SK-N-SH (cell line): ENCODE measurements around the gene PARD3B. TPM values are rescaled to one million over a fixed set of nuclear protein-coding genes. Genes with fewer than 3 reads are reported as not detected.

Source experiments
- CTCF ChIA-PET: fragments of 300-600, 350-600 bp; formaldehyde crosslinking; extraction: SDS; loops from one replicate; lab custom pipeline; 2021; lab: Yijun Ruan, JAX
- POLR2A ChIA-PET: fragments of 350-600 bp; sonication (Branson Sonifier 250); formaldehyde crosslinking; extraction: SDS; loops from one replicate; lab custom pipeline; 2020; ENCODE audit warnings: antibody characterized with exemption, inconsistent platforms; lab: Yijun Ruan, JAX
- DNase-seq: peaks from one replicate; pipeline ENCODE4 v3.0.0; 2012
- H2AFZ ChIP-seq: fragments of 200-600 bp; sonication (generic); 2 replicates; pipeline ENCODE4 v1.8.1; 2016; ENCODE audit warnings: antibody characterized with exemption, mild to moderate bottlenecking, low read depth
- H3F3A ChIP-seq: fragments of 200-600 bp; sonication (generic); replicated peaks from 2 replicates; pipeline ENCODE3; 2016; ENCODE audit warnings: antibody characterized with exemption, mild to moderate bottlenecking; ENCODE audit not compliant: insufficient read depth
- H3K27ac ChIP-seq, 2 experiments: fragments of 200-500 bp in 1 of 2; fragments of 200-600 bp in 1 of 2; sonication (Bioruptor generic) in 1 of 2; sonication (generic), shearing (Covaris generic) in 1 of 2; 2 replicates each; pipeline versions ENCODE4 v1.5.1 to v1.6.1; 2014 to 2016; ENCODE audit warnings: low read depth in 2 of 2, inconsistent platforms in 1 of 2, low read length in 1 of 2, mild to moderate bottlenecking in 1 of 2, mixed read lengths in 1 of 2
- H3K27me3 ChIP-seq: fragments of 200-600 bp; sonication (generic), shearing (Covaris generic); 2 replicates; pipeline ENCODE4 v1.6.1; 2016; ENCODE audit warnings: mixed run types; ENCODE audit not compliant: insufficient read depth
- H3K36me3 ChIP-seq, 2 experiments: fragments of 200-500 bp in 1 of 2; fragments of 200-600 bp in 1 of 2; sonication (Bioruptor generic) in 1 of 2; sonication (generic) in 1 of 2; replicated peaks in 1 of 2; 2 replicates each; pipeline versions ENCODE3 to v1.5.1; 2014 to 2016; ENCODE audit warnings: low read length in 1 of 2, mild to moderate bottlenecking in 1 of 2; ENCODE audit not compliant: insufficient read depth in 2 of 2, control insufficient read depth in 1 of 2
- H3K4me1 ChIP-seq, 2 experiments: fragments of 200-500 bp in 1 of 2; fragments of 200-600 bp in 1 of 2; sonication (Bioruptor generic) in 1 of 2; sonication (generic), shearing (Covaris generic) in 1 of 2; 2 replicates each; pipeline versions ENCODE4 v1.5.1 to v1.6.1; 2014 to 2016; ENCODE audit warnings: low read depth in 1 of 2, low read length in 1 of 2, mixed run types in 1 of 2; ENCODE audit not compliant: insufficient read depth in 2 of 2, control insufficient read depth in 1 of 2
- H3K4me2 ChIP-seq: fragments of 200-600 bp; sonication (generic), shearing (Covaris generic); 2 replicates; pipeline ENCODE4 v1.6.1; 2017; ENCODE audit warnings: mixed run types
- H3K4me3 ChIP-seq, 2 experiments: fragments of 200-500 bp in 1 of 2; fragments of 200-600 bp in 1 of 2; sonication (Bioruptor generic) in 1 of 2; sonication (generic), shearing (Covaris generic) in 1 of 2; 2 replicates each; pipeline versions ENCODE4 v1.5.1 to v1.8.1; 2014 to 2016; ENCODE audit warnings: low read depth in 2 of 2, inconsistent platforms in 1 of 2, low read length in 1 of 2, mild to moderate bottlenecking in 1 of 2, mixed read lengths in 1 of 2, moderate library complexity in 1 of 2
- H3K79me2 ChIP-seq: fragments of 200-600 bp; sonication (generic); 2 replicates; pipeline ENCODE4 v1.8.1; 2017; ENCODE audit warnings: mild to moderate bottlenecking; ENCODE audit not compliant: insufficient read depth
- H3K9ac ChIP-seq: fragments of 200-600 bp; sonication (generic); 2 replicates; pipeline ENCODE4 v1.6.1; 2017; ENCODE audit warnings: mixed run types
- H3K9me2 ChIP-seq: fragments of 200-600 bp; sonication (generic); 2 replicates; pipeline ENCODE4 v1.6.1; 2017; ENCODE audit warnings: mixed run types
- H3K9me3 ChIP-seq: fragments of 200-600 bp; sonication (generic); 2 replicates; pipeline ENCODE4 v1.6.1; 2017; ENCODE audit warnings: mixed run types, mild to moderate bottlenecking, moderate library complexity
- H4K20me1 ChIP-seq: fragments of 200-600 bp; sonication (generic); 2 replicates; pipeline ENCODE4 v1.6.1; 2017; ENCODE audit warnings: mild to moderate bottlenecking, mixed run types; ENCODE audit not compliant: insufficient read depth
- EZH2phosphoT487 ChIP-seq: fragments of 200-600 bp; sonication (generic); IDR thresholded peaks from 2 replicates; pipeline ENCODE4 v1.6.1; 2017; ENCODE audit warnings: low read depth, mixed run types, mild to moderate bottlenecking, antibody characterized with exemption, moderate library complexity, borderline replicate concordance
- FOSL2 ChIP-seq: IDR thresholded peaks from 2 replicates; pipeline ENCODE4 v1.4.0; 2012; ENCODE audit warnings: low read depth, mild to moderate bottlenecking, moderate library complexity, borderline replicate concordance
- GABPA ChIP-seq: IDR thresholded peaks from 2 replicates; pipeline ENCODE4 v1.4.0; 2012; ENCODE audit warnings: low read depth, mild to moderate bottlenecking
- GATA2 ChIP-seq: sonication (generic); formaldehyde crosslinking; IDR thresholded peaks from 2 replicates; pipeline ENCODE4 v1.5.0; 2020; ENCODE audit warnings: mild to moderate bottlenecking, missing genetic modification reagents
- MEF2A ChIP-seq: IDR thresholded peaks from 2 replicates; pipeline ENCODE4 v1.4.0; 2012; ENCODE audit warnings: low read depth, borderline replicate concordance
- MXI1 ChIP-seq: IDR thresholded peaks from 2 replicates; pipeline ENCODE4 v1.6.1; 2012; ENCODE audit warnings: mild to moderate bottlenecking, low read depth, low read length, improper control_type of control experiment
- NRF1 ChIP-seq: IDR thresholded peaks from 2 replicates; pipeline ENCODE4 v1.6.1; 2012; ENCODE audit warnings: low read depth, mild to moderate bottlenecking, low read length
- RAD21 ChIP-seq: IDR thresholded peaks from 2 replicates; pipeline ENCODE4 v1.6.1; 2012; ENCODE audit warnings: mild to moderate bottlenecking, low read length
- RFX5 ChIP-seq: IDR thresholded peaks from 2 replicates; pipeline ENCODE4 v1.6.1; 2012; ENCODE audit warnings: mild to moderate bottlenecking, improper control_type of control experiment, low read length
- RXRA ChIP-seq: IDR thresholded peaks from 2 replicates; pipeline ENCODE4 v1.4.0; 2012; ENCODE audit warnings: low read depth, mild to moderate bottlenecking, borderline replicate concordance
- SIN3A ChIP-seq: IDR thresholded peaks from 2 replicates; pipeline ENCODE4 v1.6.1; 2012; ENCODE audit warnings: low read depth, mild to moderate bottlenecking, low read length, moderate library complexity, borderline replicate concordance
- SMC3 ChIP-seq: IDR thresholded peaks from 2 replicates; pipeline ENCODE4 v1.6.1; 2012; ENCODE audit warnings: low read depth, low read length, improper control_type of control experiment
- TCF12 ChIP-seq: IDR thresholded peaks from 2 replicates; pipeline ENCODE4 v1.4.0; 2012
- WGBS: methylation state at CpG from one replicate; pipeline ENCODE4 v1.1.6; 2017; ENCODE audit warnings: low lambda C conversion rate; 5-methylcytosine and 5-hydroxymethylcytosine counted together
- polyA plus RNA-seq, 3 experiments: library from polyadenylated mRNA; depleted of rRNA; stranded (reverse); fragments of >200 nt; gene quantifications; 2 replicates each; pipeline ENCODE4 v1.2.3, GENCODE V29; 2012
- TF ChIP-seq, protein P1 (sequence below): IDR thresholded peaks from 2 replicates; pipeline ENCODE4 v1.6.1; 2012; ENCODE audit warnings: mild to moderate bottlenecking, low read depth, low read length, moderate library complexity
- TF ChIP-seq, protein P2 (sequence below): fragments of 200-600 bp; sonication (generic); IDR thresholded peaks from 2 replicates; pipeline ENCODE4 v1.6.1; 2017; ENCODE audit warnings: antibody characterized with exemption, mild to moderate bottlenecking, moderate library complexity
- TF ChIP-seq, protein P3 (sequence below): IDR thresholded peaks from 2 replicates; pipeline ENCODE4 v1.4.0; 2012; ENCODE audit warnings: low read depth, borderline replicate concordance
- TF ChIP-seq, protein P4 (sequence below): fragments of 150-350 bp; IDR thresholded peaks from 2 replicates; pipeline ENCODE4 v1.6.1; 2017; ENCODE audit warnings: antibody characterized with exemption, low read length, low read depth, borderline replicate concordance

The PARD3B gene
- polyA plus RNA-seq, 1 of the 3 experiments (the other 2 are of a cell fraction) = 0.87 TPM

DNA sequence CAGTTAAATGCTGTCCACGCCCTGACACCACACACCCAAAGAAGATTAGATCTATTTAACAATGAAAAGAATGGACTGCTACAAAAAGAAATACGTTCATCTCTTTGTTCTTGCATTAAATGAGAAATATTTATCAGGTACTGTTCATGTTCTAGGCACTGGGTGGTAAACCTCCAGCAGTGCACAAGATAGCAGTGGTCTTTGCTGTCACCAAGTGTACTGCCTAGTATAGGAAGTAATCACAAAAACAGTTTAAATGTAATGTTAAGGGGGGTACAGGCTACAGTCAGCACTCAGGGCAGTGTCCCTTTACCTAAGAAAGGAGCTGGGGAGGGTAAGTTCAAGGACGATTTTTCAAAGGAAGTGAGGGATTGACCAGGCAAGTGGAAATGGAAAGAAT lies 443.6 kb downstream of the PARD3B start (continued):
- TF ChIP-seq, protein P1, sequence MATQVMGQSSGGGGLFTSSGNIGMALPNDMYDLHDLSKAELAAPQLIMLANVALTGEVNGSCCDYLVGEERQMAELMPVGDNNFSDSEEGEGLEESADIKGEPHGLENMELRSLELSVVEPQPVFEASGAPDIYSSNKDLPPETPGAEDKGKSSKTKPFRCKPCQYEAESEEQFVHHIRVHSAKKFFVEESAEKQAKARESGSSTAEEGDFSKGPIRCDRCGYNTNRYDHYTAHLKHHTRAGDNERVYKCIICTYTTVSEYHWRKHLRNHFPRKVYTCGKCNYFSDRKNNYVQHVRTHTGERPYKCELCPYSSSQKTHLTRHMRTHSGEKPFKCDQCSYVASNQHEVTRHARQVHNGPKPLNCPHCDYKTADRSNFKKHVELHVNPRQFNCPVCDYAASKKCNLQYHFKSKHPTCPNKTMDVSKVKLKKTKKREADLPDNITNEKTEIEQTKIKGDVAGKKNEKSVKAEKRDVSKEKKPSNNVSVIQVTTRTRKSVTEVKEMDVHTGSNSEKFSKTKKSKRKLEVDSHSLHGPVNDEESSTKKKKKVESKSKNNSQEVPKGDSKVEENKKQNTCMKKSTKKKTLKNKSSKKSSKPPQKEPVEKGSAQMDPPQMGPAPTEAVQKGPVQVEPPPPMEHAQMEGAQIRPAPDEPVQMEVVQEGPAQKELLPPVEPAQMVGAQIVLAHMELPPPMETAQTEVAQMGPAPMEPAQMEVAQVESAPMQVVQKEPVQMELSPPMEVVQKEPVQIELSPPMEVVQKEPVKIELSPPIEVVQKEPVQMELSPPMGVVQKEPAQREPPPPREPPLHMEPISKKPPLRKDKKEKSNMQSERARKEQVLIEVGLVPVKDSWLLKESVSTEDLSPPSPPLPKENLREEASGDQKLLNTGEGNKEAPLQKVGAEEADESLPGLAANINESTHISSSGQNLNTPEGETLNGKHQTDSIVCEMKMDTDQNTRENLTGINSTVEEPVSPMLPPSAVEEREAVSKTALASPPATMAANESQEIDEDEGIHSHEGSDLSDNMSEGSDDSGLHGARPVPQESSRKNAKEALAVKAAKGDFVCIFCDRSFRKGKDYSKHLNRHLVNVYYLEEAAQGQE = no peak
- no peak for TF ChIP-seq SIN3A
- no peak for TF ChIP-seq RFX5
- no peak for TF ChIP-seq MEF2A
- TF ChIP-seq NRF1 = no peak
- no peak for TF ChIP-seq SMC3
- TF ChIP-seq, protein P2, sequence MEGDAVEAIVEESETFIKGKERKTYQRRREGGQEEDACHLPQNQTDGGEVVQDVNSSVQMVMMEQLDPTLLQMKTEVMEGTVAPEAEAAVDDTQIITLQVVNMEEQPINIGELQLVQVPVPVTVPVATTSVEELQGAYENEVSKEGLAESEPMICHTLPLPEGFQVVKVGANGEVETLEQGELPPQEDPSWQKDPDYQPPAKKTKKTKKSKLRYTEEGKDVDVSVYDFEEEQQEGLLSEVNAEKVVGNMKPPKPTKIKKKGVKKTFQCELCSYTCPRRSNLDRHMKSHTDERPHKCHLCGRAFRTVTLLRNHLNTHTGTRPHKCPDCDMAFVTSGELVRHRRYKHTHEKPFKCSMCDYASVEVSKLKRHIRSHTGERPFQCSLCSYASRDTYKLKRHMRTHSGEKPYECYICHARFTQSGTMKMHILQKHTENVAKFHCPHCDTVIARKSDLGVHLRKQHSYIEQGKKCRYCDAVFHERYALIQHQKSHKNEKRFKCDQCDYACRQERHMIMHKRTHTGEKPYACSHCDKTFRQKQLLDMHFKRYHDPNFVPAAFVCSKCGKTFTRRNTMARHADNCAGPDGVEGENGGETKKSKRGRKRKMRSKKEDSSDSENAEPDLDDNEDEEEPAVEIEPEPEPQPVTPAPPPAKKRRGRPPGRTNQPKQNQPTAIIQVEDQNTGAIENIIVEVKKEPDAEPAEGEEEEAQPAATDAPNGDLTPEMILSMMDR = no peak
- TF ChIP-seq TCF12 = no peak

DNA sequence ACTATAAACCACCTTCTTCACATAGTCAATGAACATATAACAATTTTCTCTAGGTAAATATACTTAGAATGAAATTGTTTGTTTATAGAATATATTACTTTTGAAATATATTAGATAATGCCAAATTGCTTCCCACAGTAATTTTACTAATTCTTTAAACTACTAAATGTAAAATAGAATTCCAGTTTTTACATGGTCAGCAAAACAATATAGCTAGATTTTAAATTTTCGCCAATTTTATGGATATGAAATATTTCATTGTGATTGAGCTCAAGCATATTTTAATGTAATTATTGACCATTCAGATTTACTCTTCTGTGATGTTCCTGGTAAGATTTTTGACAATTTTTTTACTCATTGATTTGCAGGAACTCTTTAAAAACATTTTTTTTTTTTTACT lies 444.6 kb downstream of the PARD3B start:
- Histone ChIP-seq H3K4me2 (no peak overlapping the region), H3K9ac (no peak overlapping the region), H3K79me2 (no peaks in the 10 kb centered on the region), H3K4me1 (no peaks in the 10 kb centered on the region), H3K9me3 (no peaks in the 10 kb centered on the region), H3F3A (no peaks in the 10 kb centered on the region), H3K27ac (no peak overlapping the region), H3K27me3 (no peaks in the 10 kb centered on the region), H2AFZ (no peak overlapping the region), H4K20me1 (no peaks in the 10 kb centered on the region), H3K36me3 (no peaks in the 10 kb centered on the region), H3K9me2 (no peaks in the 10 kb centered on the region), H3K4me3 (no peak overlapping the region)
- no peak for DNase-seq
- CTCF ChIA-PET = interaction anchor here (0.6 kb wide), 1 partner anchor 449 kb away, joined by 3 read pairs; no protein-coding TSS in a partner anchor
- POLR2A ChIA-PET = no interaction called here
- 86% methylated on average over 1 of the region's 1 CpG for WGBS
- TF ChIP-seq, protein P2 = no peak
- TF ChIP-seq GATA2 (CRISPR knock-in tag) = no peak
- TF ChIP-seq, protein P1 = no peak
- TF ChIP-seq, protein P3, sequence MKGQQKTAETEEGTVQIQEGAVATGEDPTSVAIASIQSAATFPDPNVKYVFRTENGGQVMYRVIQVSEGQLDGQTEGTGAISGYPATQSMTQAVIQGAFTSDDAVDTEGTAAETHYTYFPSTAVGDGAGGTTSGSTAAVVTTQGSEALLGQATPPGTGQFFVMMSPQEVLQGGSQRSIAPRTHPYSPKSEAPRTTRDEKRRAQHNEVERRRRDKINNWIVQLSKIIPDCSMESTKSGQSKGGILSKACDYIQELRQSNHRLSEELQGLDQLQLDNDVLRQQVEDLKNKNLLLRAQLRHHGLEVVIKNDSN = no peak
- no peak for TF ChIP-seq TCF12
- no peak for TF ChIP-seq EZH2phosphoT487
- no peak for TF ChIP-seq RAD21
- TF ChIP-seq RXRA = no peak
- TF ChIP-seq RFX5 = no peak
- TF ChIP-seq MEF2A = no peak
- no peak for TF ChIP-seq GABPA
- no peak for TF ChIP-seq FOSL2
- TF ChIP-seq, protein P4, sequence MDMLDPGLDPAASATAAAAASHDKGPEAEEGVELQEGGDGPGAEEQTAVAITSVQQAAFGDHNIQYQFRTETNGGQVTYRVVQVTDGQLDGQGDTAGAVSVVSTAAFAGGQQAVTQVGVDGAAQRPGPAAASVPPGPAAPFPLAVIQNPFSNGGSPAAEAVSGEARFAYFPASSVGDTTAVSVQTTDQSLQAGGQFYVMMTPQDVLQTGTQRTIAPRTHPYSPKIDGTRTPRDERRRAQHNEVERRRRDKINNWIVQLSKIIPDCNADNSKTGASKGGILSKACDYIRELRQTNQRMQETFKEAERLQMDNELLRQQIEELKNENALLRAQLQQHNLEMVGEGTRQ = no peak
- no peak for TF ChIP-seq MXI1
